ENCODE data around the gene ADORA1. TPM values are rescaled to one million over a fixed set of nuclear protein-coding genes. Genes with fewer than 3 reads are reported as not detected.

The ADORA1 gene
- total and polyA plus RNA-seq, 2 experiments from 2014 or later = 8.5 to 22.2 TPM

GRCh38 chr1:203121186-203122015, 6.1 kb upstream of the ADORA1 start:
- no peak for TF ChIP-seq CTCF (IDR thresholded peaks at IDR 0.05; ENCODE audit: low read depth, low read length)
- H3K4me3 ChIP-seq = no peak overlapping the region
- no peaks in the 10 kb centered on the region for H3K9me3 ChIP-seq (ENCODE audit: low read depth)
- peaks cover 18% of the 10 kb centered on the region for H3K4me1 ChIP-seq (ENCODE audit: low read depth)
- H3K36me3 ChIP-seq = no peaks in the 10 kb centered on the region
- no peak for DNase-seq (ENCODE audit: low read depth in 1 of 2, low spot score in 1 of 2)
- no peak overlapping the region for H3K27ac ChIP-seq
- peaks cover 7% of the 10 kb centered on the region for H3K27me3 ChIP-seq

- peaks cover 25% of the 10 kb centered on the region for H3K4me1 ChIP-seq (ENCODE audit: low read depth)
- no peak overlapping the region for H3K4me3 ChIP-seq
- H3K36me3 ChIP-seq = no peaks in the 10 kb centered on the region
- H3K9me3 ChIP-seq (ENCODE audit: low read depth) = no peaks in the 10 kb centered on the region
- no peaks in the 10 kb centered on the region for H3K27me3 ChIP-seq
- no peak for DNase-seq (ENCODE audit: low read depth in 1 of 2, low spot score in 1 of 2)
- no peak overlapping the region for H3K27ac ChIP-seq
- TF ChIP-seq CTCF (IDR thresholded peaks at IDR 0.05; ENCODE audit: low read depth, low read length) = no peak
Observed at GRCh38 chr1:203122159-203122558, 5.4 kb upstream of the ADORA1 start.

- DNase-seq (ENCODE audit: low read depth in 1 of 2, low spot score in 1 of 2) = no peak
- Histone ChIP-seq H3K36me3 (no peaks in the 10 kb centered on the region), H3K9me3 (ENCODE audit: low read depth) (no peaks in the 10 kb centered on the region), H3K4me3 (no peak overlapping the region), H3K27ac (no peak overlapping the region), H3K27me3 (no peaks in the 10 kb centered on the region), H3K4me1 (ENCODE audit: low read depth) (peaks cover 34% of the 10 kb centered on the region)
- TF ChIP-seq CTCF (IDR thresholded peaks at IDR 0.05; ENCODE audit: low read depth, low read length) = no peak
Observed at GRCh38 chr1:203124011-203124410, 3.5 kb upstream of the ADORA1 start.

- Histone ChIP-seq H3K4me3 (no peak overlapping the region), H3K4me1 (ENCODE audit: low read depth) (peaks cover 42% of the 10 kb centered on the region), H3K27me3 (no peaks in the 10 kb centered on the region), H3K36me3 (no peaks in the 10 kb centered on the region), H3K27ac (no peak overlapping the region), H3K9me3 (ENCODE audit: low read depth) (no peaks in the 10 kb centered on the region)
- TF ChIP-seq CTCF (IDR thresholded peaks at IDR 0.05; ENCODE audit: low read depth, low read length) = no peak
- DNase-seq (ENCODE audit: low read depth in 1 of 2, low spot score in 1 of 2) = no peak
Observed at GRCh38 chr1:203124546-203125317, 2.8 kb upstream of the ADORA1 start.

- Histone ChIP-seq H3K27ac (no peak overlapping the region), H3K4me1 (ENCODE audit: low read depth) (peaks cover 54% of the 10 kb centered on the region), H3K9me3 (ENCODE audit: low read depth) (no peaks in the 10 kb centered on the region), H3K4me3 (no peak overlapping the region), H3K27me3 (no peaks in the 10 kb centered on the region), H3K36me3 (no peaks in the 10 kb centered on the region)
- peak; percentile 64 for TF ChIP-seq CTCF (IDR thresholded peaks at IDR 0.05; ENCODE audit: low read depth, low read length)
- DNase-seq (ENCODE audit: low read depth in 1 of 2, low spot score in 1 of 2) = peak; percentile 54 to 57
Observed at GRCh38 chr1:203126151-203126865, 1.2 kb upstream of the ADORA1 start.

Measured in cardiac muscle cell (in vitro differentiated cells and primary cell).